Measurements from ENCODE around the gene PVALEF.

GRCh38 chr17:81229666-81229920 is 64.3 kb downstream of the PVALEF start:
- TF ChIP-seq POLR2A (IDR thresholded peaks at IDR 0.05) (no peak), CTCF (IDR thresholded peaks at IDR 0.05) (no peak), EP300 (IDR thresholded peaks at IDR 0.05) (no peak)
